IPS-NIHi11 (cell line): ENCODE results near the gene SLC8A3.

Source experiments
- DNase-seq: peaks from one replicate; pipeline ENCODE4 v3.0.0; 2012; ENCODE audit warnings: mixed read lengths, low spot score

The SLC8A3 gene

GRCh38 chr14:70118064-70118463, 70.7 kb downstream of the SLC8A3 start:
- DNase-seq = no peak

DNA sequence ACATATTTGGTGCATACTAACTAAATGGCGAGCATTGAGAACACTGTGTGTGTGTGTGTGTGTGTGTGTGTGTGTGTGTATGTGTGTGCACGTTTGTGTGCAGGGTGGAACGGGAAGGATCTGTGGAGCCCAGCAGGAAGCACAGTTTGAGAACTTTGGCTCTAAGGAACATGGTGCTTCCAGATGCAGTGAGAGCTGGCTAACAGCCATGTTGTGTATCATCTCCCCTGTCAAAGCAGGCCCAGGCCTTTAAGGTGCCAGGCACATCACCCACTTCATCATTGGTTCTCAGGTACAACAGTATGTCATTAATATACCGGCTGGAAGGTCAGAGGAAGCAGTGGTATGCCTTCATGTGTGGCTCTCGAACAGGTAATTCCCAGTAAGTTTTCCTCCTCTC, 72.5 kb downstream of the SLC8A3 start:
- DNase-seq = no peak

- DNase-seq = no peak
These were observed 74.1 kb downstream of the SLC8A3 start for GRCh38 chr14:70114621-70115156.

DNA sequence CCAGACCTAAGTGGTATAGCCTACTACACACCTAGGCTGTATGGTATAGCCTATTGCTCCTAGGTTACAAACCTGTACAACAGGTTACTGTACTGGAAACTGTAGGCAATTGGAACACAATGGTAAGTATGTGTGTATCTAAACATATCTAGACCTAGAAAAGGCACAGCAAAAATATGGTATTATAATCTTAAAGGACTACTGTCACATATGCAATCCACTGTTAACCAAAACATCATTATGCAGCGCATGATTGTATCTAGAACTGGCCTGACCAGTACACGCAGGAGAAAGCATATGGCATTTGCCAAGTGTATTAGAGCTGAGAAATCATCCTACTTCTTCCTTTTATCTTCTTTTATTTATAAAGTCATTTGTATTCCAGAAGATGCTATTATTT, 75.5 kb downstream of the SLC8A3 start:
- no peak for DNase-seq

GRCh38 chr14:70108419-70108818, 80.3 kb downstream of the SLC8A3 start:
- DNase-seq = no peak

GRCh38 chr14:70107309-70107708, 81.4 kb downstream of the SLC8A3 start:
- no peak for DNase-seq

DNA sequence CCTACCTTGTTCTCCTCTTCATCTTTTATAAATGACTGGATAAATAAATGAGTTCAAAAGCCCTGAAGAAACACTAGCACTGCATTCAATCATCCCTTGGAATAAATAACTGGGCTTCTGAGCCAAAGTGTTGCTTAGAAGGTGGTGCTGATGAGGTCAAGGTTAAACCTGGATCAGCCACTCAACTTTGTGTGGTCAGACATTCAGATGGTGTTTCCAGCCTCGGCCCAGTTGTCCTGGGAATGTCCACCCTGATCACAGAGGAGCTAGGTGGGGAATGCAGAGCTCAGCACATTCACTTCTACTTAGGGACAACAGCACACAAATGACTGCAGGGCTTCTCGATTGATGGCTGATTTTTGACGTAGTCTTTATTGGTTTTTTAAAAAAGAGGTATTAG, 88.7 kb downstream of the SLC8A3 start:
- no peak for DNase-seq

DNA sequence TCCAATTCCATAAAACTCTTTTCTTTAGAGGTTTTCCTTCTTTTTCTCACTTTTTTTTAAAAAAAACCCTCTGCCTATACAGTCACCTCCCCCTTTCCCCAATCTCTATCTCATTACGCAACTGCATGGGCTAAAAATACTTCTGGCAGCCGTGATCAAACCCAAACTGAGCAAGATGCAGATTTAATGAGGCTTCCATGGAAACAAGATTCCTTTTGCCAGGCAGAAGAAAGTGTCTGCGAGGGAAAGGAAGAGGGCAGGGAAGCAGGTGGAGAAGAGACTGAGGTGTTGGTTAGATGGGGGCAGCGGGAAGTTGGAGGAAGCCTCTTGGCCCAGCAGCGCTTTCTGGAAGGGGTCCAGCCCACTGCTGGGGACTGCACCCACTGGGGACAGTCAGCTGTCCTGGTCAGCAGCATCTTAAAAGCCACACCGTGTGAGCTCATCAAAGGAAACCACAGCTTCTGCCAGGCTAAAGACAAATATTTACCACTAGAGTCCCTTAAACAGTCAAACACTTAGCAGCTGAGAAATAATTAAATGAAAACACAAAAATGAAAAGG, 90.4 kb downstream of the SLC8A3 start:
- no peak for DNase-seq

GRCh38 chr14:70097576-70098249, 91.0 kb downstream of the SLC8A3 start:
- DNase-seq = no peak

- DNase-seq = peak; percentile 67
These were observed 91.9 kb downstream of the SLC8A3 start for GRCh38 chr14:70096866-70097265.

- DNase-seq = no peak
These were observed 94.1 kb downstream of the SLC8A3 start for GRCh38 chr14:70094631-70095030.

DNA sequence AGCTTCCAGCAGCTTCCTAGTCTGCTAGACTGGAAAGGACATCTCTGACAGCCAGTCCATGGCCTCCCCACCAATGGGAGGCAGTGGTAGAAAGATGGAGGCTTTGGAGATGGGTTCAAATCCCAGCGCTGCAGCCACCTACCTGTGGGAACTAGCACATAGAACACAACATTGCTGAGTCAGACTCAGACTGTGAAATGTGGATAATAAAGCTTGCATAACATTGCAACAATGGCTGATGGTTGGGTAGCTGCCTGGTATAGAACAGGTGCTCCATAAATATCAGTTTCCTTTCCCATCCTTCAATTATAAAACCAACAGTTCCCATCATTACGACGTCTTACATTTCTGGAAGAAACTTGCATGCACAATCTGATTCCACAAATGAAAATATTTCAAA, 94.6 kb downstream of the SLC8A3 start:
- DNase-seq = no peak

DNA sequence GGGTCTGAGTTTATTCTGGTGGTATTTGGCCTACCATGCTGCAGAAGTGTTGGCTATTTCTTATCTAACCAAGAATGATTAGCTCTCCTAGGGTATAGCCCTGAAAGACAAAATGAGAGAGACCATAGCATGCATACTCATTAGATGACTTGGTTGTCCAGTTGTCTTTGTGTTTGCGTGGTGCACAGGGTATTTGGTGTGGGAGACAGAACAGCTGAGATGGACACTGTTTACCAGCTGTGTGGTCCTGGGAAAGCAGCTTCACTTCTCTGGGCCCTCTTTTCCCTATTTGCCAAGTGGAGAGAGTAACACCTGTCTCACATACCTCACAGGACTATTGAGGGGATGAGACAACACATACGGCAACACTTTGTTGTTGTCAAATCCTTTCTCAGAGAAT, 95.6 kb downstream of the SLC8A3 start:
- no peak for DNase-seq

- DNase-seq = no peak
These were observed 101.4 kb downstream of the SLC8A3 start for GRCh38 chr14:70087380-70087697.

DNA sequence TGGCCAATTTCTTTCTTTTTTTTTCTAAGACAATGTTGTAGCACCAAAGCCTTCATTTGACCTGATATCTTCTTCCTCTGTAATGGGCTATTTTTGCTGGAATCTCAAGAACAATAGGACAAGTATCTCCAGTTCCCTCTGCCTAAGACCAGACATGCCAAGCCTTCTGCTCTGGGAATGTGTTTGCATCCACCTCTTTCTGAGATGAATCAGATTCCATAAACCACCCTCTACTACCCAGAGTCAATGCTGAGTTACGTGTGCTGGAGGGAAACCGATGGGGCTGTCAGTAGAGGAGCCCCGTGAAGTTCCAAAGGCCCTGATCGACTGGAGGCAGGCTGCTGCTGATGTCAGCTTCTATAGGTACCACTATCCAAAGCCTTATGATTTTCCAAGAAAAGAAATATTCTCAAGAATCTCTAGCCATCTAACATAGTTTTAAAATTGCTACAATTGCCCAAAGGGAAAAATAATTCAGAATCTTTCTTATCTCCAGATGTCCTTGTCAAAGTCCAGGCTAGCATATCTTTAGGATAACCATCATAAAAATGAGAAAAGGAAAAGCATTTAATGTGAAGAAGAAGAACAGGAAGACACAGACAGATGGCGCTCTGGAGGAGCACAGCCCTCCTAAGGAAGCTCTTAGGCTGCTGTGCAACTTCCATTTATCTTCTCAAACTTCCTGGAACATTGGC, 101.9 kb downstream of the SLC8A3 start:
- peak; percentile 31 for DNase-seq

DNA sequence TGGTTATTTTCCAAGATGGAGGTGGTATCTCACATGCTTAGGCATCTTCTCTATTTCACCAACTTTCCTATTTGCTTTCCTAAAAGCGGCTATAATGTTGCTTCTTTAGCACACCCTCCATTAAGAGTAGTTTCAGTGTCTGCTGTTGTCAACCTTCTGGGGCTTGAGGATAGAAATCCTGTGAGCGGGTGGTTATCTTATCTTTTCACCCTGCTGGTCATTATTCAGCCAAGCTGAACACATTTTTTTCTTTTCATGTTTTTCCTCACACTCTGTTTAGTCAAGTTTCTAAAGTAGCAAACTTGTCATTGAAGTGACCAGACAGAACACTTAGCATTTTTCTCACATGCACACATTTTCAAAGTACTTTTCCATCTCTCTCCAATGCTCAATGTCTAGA, 104.5 kb downstream of the SLC8A3 start:
- no peak for DNase-seq

DNA sequence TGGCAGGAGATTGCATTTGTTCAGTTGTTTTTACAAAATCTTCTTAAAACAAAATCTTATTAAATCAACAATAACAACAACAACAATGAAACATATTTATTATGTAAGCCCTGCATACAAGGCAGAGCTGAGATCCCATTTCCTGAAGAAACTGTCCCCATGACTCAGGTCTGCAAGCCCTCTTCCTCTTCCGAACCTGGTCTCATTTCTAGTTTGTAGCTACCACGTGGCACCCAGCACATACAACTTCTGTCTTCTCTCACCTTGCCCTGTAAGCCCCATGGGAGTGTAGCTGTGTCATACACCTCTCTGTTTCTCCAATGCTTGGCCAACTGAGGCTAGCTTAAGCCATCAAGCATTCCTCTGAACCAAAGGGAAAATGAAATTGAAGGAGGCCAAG, 106.4 kb downstream of the SLC8A3 start:
- no peak for DNase-seq

- DNase-seq = no peak
These were observed 108.7 kb downstream of the SLC8A3 start for GRCh38 chr14:70080076-70080475.

- DNase-seq = no peak
These were observed 110.4 kb downstream of the SLC8A3 start for GRCh38 chr14:70078329-70078728.

GRCh38 chr14:70077720-70078119, 111.0 kb downstream of the SLC8A3 start:
- no peak for DNase-seq

- DNase-seq = no peak
These were observed 111.7 kb downstream of the SLC8A3 start for GRCh38 chr14:70077005-70077404.

DNA sequence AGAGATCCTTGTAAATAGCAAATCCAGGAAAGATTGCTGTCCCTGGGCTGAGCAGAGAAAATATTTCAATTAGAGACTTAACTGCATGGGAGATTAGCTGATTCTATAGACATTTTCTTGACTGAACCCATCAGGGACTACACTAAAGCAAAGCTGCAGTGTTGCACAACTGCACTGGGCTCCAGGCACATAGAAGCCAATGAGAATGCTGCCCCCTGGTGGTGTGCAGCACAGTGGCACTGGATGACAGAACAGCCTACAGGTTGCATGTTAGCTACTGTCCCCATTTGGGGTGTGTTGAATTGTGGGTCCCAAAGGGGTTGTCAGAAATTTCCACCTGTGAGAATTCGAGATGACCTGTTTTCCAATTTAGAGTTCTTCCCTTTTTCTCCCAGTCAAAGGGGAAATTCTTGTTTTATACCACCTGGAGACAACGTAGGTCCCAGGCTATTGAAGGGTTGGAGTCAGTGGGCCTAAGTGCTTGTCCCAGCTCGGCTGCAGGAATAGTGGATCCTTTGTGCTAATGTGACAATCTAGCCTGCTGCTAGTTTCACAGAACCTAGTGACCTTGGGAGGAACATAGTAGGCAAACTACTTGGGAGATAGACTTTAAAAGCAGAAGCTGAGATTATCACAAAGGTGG, 114.7 kb downstream of the SLC8A3 start:
- peak; percentile 91 for DNase-seq

- DNase-seq = no peak
These were observed 119.6 kb downstream of the SLC8A3 start for GRCh38 chr14:70069186-70069585.
